Measurements from ENCODE around the gene KRT5.
"Not testable (repeated sequence)": the region's sequence is repeated elsewhere in the genome, so short reads cannot be mapped to it uniquely, and the experiment has no call there.

Gene KRT5

GRCh38 chr12:52492405-52492804, 27.8 kb downstream of the KRT5 start:
- DNase-seq = not testable (repeated sequence)

GRCh38 chr12:52491495-52491894, 28.7 kb downstream of the KRT5 start:
- not testable (repeated sequence) for DNase-seq

- DNase-seq = no peak
These were observed 31.5 kb downstream of the KRT5 start for GRCh38 chr12:52488736-52489135.

GRCh38 chr12:52487744-52488443, 32.3 kb downstream of the KRT5 start:
- not testable (repeated sequence) for DNase-seq

GRCh38 chr12:52487211-52487610, 33.0 kb downstream of the KRT5 start:
- no peak for DNase-seq

GRCh38 chr12:52486166-52487105, 33.8 kb downstream of the KRT5 start:
- DNase-seq = no peak

- no peak for DNase-seq
These were observed 40.1 kb downstream of the KRT5 start for GRCh38 chr12:52480073-52480472.

GRCh38 chr12:52477651-52478050, 42.5 kb downstream of the KRT5 start:
- no peak for DNase-seq

- no peak for DNase-seq
These were observed 46.0 kb downstream of the KRT5 start for GRCh38 chr12:52474212-52474611.

- DNase-seq = no peak
These were observed 46.4 kb downstream of the KRT5 start, which contains the start of gene KRT6C for GRCh38 chr12:52473768-52474167. TSS of gene KRT6C (minus strand) at chr12:52473805. CDS start at chr12:52473737, 68 bp downstream.

GRCh38 chr12:52469853-52470252, 50.3 kb downstream of the KRT5 start:
- DNase-seq = no peak

- no peak for DNase-seq
These were observed 55.3 kb downstream of the KRT5 start for GRCh38 chr12:52464897-52465296.
